Endothelial cell (in vitro differentiated cells): ENCODE data around the gene MICB. TPM values are rescaled to one million over a fixed set of nuclear protein-coding genes. Genes with fewer than 3 reads are reported as not detected.

Experiments
- DNase-seq: peaks from one replicate; pipeline ENCODE4 v3.0.0; 2021; ENCODE audit warnings: low spot score
- H3K27ac Mint-ChIP-seq: one replicate; pipeline ENCODE4 v1.8.0; 2021; ENCODE audit warnings: mixed read lengths, inconsistent platforms; ENCODE audit not compliant: unreplicated experiment
- H3K27me3 Mint-ChIP-seq: one replicate; pipeline ENCODE4 v1.8.0; 2021; ENCODE audit warnings: mild to moderate bottlenecking, moderate library complexity, mixed read lengths, inconsistent platforms; ENCODE audit not compliant: unreplicated experiment
- H3K36me3 Mint-ChIP-seq: one replicate; pipeline ENCODE4 v1.8.0; 2021; ENCODE audit warnings: mild to moderate bottlenecking, low read depth, mixed read lengths, inconsistent platforms; ENCODE audit not compliant: unreplicated experiment
- H3K4me1 Mint-ChIP-seq: one replicate; pipeline ENCODE4 v1.8.0; 2021; ENCODE audit warnings: mild to moderate bottlenecking, mixed read lengths, inconsistent platforms; ENCODE audit not compliant: unreplicated experiment
- H3K4me3 Mint-ChIP-seq: one replicate; pipeline ENCODE4 v1.8.0; 2021; ENCODE audit warnings: mild to moderate bottlenecking, mixed read lengths, inconsistent platforms; ENCODE audit not compliant: unreplicated experiment
- H3K9me3 Mint-ChIP-seq: one replicate; pipeline ENCODE4 v1.8.0; 2021; ENCODE audit warnings: mixed read lengths, inconsistent platforms; ENCODE audit not compliant: unreplicated experiment
- total RNA-seq: library from RNA; stranded (reverse); fragmentation: NEBNext Ultra II Directional; extraction: Animal tissue kit (Norgen Biotek cat#: 25700); gene quantifications from one replicate; pipeline ENCODE4 v1.2.1, GENCODE V29; 2021; ENCODE audit not compliant: unreplicated experiment
- TF ChIP-seq, protein P1 (sequence below): fragments of 200-600 bp; sonication (generic); IDR thresholded peaks from one replicate; pipeline ENCODE4 v1.5.0; 2021; ENCODE audit warnings: antibody characterized with exemption; ENCODE audit not compliant: unreplicated experiment

Gene MICB
- total RNA-seq, 1 donor from 2014 or later: 3.6 TPM

DNA sequence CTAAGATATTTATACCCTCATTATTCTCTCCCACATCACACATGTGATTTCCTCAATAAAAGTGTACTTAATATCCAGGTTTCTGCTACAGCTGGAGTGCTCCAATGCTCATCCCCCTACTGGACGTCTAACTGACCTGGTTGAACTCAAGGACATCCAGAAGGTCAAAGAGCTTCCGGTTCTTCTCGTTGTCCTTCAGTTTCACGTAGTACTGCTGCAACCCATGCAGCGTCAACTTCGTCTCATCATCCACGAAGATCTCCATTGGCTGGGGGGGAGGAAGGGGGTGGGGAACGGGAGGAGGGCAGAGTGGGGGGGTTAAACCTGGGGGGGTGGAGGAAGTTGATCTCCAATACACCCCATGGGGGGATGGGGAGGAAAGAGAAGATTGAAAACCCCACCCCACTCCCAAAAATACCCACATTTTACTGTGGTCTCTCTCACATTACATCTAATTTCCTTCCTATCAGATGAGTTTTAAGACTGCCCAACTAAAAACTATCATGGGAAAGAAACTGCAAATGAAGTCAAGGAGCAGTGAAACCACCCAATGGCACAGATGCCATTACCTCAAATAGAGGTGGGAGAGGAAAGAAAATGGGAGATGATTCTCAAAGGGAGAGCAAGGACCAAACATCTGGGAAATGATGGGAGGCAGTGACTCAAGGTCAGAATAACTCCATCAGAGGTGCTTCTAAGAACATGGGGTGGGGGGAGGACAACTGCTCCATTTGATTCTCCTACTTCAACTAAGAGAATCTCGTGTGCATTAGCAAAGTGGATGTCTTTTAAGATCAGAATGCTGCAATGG, 34.9 kb downstream of the MICB start:
- no peak for DNase-seq
- Mint-ChIP-seq H3K9me3 (no peaks in the 10 kb centered on the region), H3K27ac (no peak overlapping the region), H3K27me3 (peaks cover 2% of the 10 kb centered on the region), H3K4me1 (no peaks in the 10 kb centered on the region), H3K4me3 (no peak overlapping the region), H3K36me3 (peaks cover 50% of the 10 kb centered on the region)
- TF ChIP-seq, protein P1, sequence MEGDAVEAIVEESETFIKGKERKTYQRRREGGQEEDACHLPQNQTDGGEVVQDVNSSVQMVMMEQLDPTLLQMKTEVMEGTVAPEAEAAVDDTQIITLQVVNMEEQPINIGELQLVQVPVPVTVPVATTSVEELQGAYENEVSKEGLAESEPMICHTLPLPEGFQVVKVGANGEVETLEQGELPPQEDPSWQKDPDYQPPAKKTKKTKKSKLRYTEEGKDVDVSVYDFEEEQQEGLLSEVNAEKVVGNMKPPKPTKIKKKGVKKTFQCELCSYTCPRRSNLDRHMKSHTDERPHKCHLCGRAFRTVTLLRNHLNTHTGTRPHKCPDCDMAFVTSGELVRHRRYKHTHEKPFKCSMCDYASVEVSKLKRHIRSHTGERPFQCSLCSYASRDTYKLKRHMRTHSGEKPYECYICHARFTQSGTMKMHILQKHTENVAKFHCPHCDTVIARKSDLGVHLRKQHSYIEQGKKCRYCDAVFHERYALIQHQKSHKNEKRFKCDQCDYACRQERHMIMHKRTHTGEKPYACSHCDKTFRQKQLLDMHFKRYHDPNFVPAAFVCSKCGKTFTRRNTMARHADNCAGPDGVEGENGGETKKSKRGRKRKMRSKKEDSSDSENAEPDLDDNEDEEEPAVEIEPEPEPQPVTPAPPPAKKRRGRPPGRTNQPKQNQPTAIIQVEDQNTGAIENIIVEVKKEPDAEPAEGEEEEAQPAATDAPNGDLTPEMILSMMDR: no peak

- H3K9me3 Mint-ChIP-seq: no peaks in the 10 kb centered on the region
- TF ChIP-seq, protein P1: no peak
- H3K27me3 Mint-ChIP-seq: peaks cover 2% of the 10 kb centered on the region
- peaks cover 1% of the 10 kb centered on the region for H3K4me1 Mint-ChIP-seq
- H3K4me3 Mint-ChIP-seq: no peak overlapping the region
- DNase-seq: no peak
- peaks cover 54% of the 10 kb centered on the region for H3K36me3 Mint-ChIP-seq
- H3K27ac Mint-ChIP-seq: no peak overlapping the region
Measured at GRCh38 chr6:31533455-31533841, 35.5 kb downstream of the MICB start.

DNA sequence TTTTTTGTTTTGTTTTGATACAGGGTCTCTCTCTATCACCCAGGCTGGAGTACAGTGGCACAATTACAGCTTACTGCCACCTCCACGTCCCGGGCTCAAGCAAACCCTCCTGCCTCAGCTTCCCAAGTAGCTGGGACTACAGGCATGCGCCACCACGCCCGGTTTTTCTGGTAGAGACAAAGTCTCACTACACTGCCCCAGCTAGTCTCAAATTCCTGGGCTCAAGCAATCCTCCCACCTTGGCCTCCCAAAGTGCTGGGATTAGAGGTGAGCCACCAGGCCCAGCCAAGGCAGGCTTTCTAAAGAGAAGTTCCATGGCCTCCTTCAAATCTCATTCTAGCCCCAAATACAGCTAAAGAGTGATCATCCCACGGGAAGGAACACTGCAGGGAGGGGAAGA, 36.1 kb downstream of the MICB start:
- no peak overlapping the region for H3K4me3 Mint-ChIP-seq
- H3K27me3 Mint-ChIP-seq: peaks cover 4% of the 10 kb centered on the region
- no peak overlapping the region for H3K27ac Mint-ChIP-seq
- no peaks in the 10 kb centered on the region for H3K9me3 Mint-ChIP-seq
- TF ChIP-seq, protein P1: no peak
- peaks cover 60% of the 10 kb centered on the region for H3K36me3 Mint-ChIP-seq
- DNase-seq: no peak
- H3K4me1 Mint-ChIP-seq: peaks cover 7% of the 10 kb centered on the region

- no peak overlapping the region for H3K4me3 Mint-ChIP-seq
- peaks cover 12% of the 10 kb centered on the region for H3K4me1 Mint-ChIP-seq
- peaks cover 65% of the 10 kb centered on the region for H3K36me3 Mint-ChIP-seq
- H3K27ac Mint-ChIP-seq: no peak overlapping the region
- TF ChIP-seq, protein P1: no peak
- peaks cover 5% of the 10 kb centered on the region for H3K27me3 Mint-ChIP-seq
- no peaks in the 10 kb centered on the region for H3K9me3 Mint-ChIP-seq
- no peak for DNase-seq
Measured at GRCh38 chr6:31534521-31535040, 36.6 kb downstream of the MICB start.
